Measurements from ENCODE around the gene NFIB.

- TF ChIP-seq MAFK (IDR thresholded peaks at IDR 0.05; ENCODE audit: low read depth, low read length) = no peak
- TF ChIP-seq CTCF (conservative IDR thresholded peaks at IDR 0.05; ENCODE audit: low read depth, low read length) = no peak
- TF ChIP-seq RAD21 (IDR thresholded peaks at IDR 0.05; ENCODE audit: low read length) = no peak
Measured at GRCh38 chr9:14336244-14336643, 22.3 kb upstream of the NFIB start.
